Endothelial cell of umbilical vein (primary cell): Measurements from ENCODE around the gene PRKAG1. TPM values are rescaled to one million over a fixed set of nuclear protein-coding genes. Genes with fewer than 3 reads are reported as not detected.

Source experiments
- BruUV-seq: library from RNA; stranded (reverse); fragments of 400-500 nt; replicated peaks from 2 replicates; lab custom pipeline; 2021; lab: Mats Ljungman, UMichigan
- CTCF ChIA-PET: fragments of 300-600, 350-600 bp; sonication (Branson Sonifier 250); formaldehyde crosslinking; loops from one replicate; lab custom pipeline; 2021; ENCODE audit warnings: antibody characterized with exemption, inconsistent platforms; lab: Charles Lee
- POLR2A ChIA-PET: fragments of 300-600, 350-600 bp; sonication (Branson Sonifier 250); formaldehyde crosslinking; loops from one replicate; lab custom pipeline; 2021; ENCODE audit warnings: antibody characterized with exemption, inconsistent platforms; lab: Charles Lee
- DNase-seq: peaks from one replicate; pipeline ENCODE4 v3.0.0-alpha.2; 2011; ENCODE audit warnings: low read depth, low spot score
- FAIRE-seq: peaks from 2 replicates; lab custom pipeline; 2011; peaks lifted over from hg19 to GRCh38; lab: Jason Lieb, UNC
- H2AFZ ChIP-seq: 2 replicates; pipeline ENCODE4 v1.6.0; 2012; ENCODE audit warnings: low read depth, low read length, control low read depth, inconsistent platforms
- H3K27ac ChIP-seq: 2 replicates; pipeline ENCODE4 v1.5.1; 2011; ENCODE audit warnings: low read depth, mild to moderate bottlenecking, control low read depth, low read length, moderate library complexity; ENCODE audit not compliant: insufficient read depth
- H3K27me3 ChIP-seq, 2 experiments: 2 replicates each; pipeline versions ENCODE4 v1.6.0 to v1.6.1; 2011; ENCODE audit warnings: low read length in 2 of 2, mixed read lengths in 1 of 2; ENCODE audit not compliant: control insufficient read depth in 2 of 2, insufficient read depth in 2 of 2
- H3K36me3 ChIP-seq, 2 experiments: 2 replicates in 1 of 2; 3 replicates in 1 of 2; pipeline ENCODE4 v1.5.1; 2011; ENCODE audit warnings: low read length in 2 of 2, mild to moderate bottlenecking in 1 of 2, moderate library complexity in 1 of 2; ENCODE audit not compliant: control insufficient read depth in 2 of 2, insufficient read depth in 2 of 2; ENCODE audit errors: extremely low read depth in 1 of 2
- H3K4me1 ChIP-seq: 3 replicates; pipeline ENCODE4 v1.5.1; 2011; ENCODE audit warnings: mild to moderate bottlenecking, low read length; ENCODE audit not compliant: control insufficient read depth, insufficient read depth; ENCODE audit errors: extremely low read depth
- H3K4me2 ChIP-seq: 2 replicates; pipeline ENCODE4 v1.6.1; 2011; ENCODE audit warnings: low read length, control low read depth, mixed read lengths; ENCODE audit not compliant: insufficient read depth
- H3K4me3 ChIP-seq, 3 experiments: fragments of 200-600 bp in 1 of 3; sonication (generic), shearing (Covaris generic) in 1 of 3; replicated peaks in 1 of 3; 2 replicates each; pipeline ENCODE4 v1.5.1; 2011 to 2016; ENCODE audit warnings: control low read depth in 3 of 3, low read length in 3 of 3, mild to moderate bottlenecking in 2 of 3, inconsistent platforms in 1 of 3, low read depth in 1 of 3, moderate library complexity in 1 of 3; ENCODE audit not compliant: insufficient read depth in 1 of 3
- H3K79me2 ChIP-seq: 2 replicates; pipeline ENCODE4 v1.6.0; 2012; ENCODE audit warnings: low read length, inconsistent platforms; ENCODE audit not compliant: control insufficient read depth, insufficient read depth
- H3K9ac ChIP-seq: replicated peaks from 2 replicates; pipeline ENCODE3; 2011; ENCODE audit warnings: low read length, control low read depth; ENCODE audit not compliant: insufficient read depth; ENCODE audit errors: extremely low read depth
- H3K9me1 ChIP-seq: replicated peaks from 3 replicates; pipeline ENCODE4 v1.6.0; 2011; ENCODE audit warnings: mild to moderate bottlenecking, low read length; ENCODE audit not compliant: control insufficient read depth, insufficient read depth; ENCODE audit errors: extremely low read depth
- H3K9me3 ChIP-seq: replicated peaks from 2 replicates; pipeline ENCODE4 v1.5.1; 2012; ENCODE audit warnings: low read length, inconsistent platforms; ENCODE audit not compliant: control insufficient read depth, insufficient read depth
- H4K20me1 ChIP-seq: replicated peaks from 2 replicates; pipeline ENCODE3; 2011; ENCODE audit warnings: mild to moderate bottlenecking, low read length; ENCODE audit not compliant: control insufficient read depth, insufficient read depth; ENCODE audit errors: extremely low read depth
- CTCF ChIP-seq, 2 donors: IDR thresholded peaks; 1 replicate in 1 of 2; 2 replicates in 1 of 2; pipeline ENCODE4 v1.5.1; 2011; ENCODE audit warnings: low read length in 2 of 2, mild to moderate bottlenecking in 2 of 2, moderate library complexity in 2 of 2, control low read depth in 1 of 2, inconsistent platforms in 1 of 2, low read depth in 1 of 2; ENCODE audit not compliant: insufficient read depth in 1 of 2; ENCODE audit errors: extremely low read depth in 1 of 2
- EZH2 ChIP-seq: IDR thresholded peaks from 2 replicates; pipeline ENCODE4 v1.6.1; 2012; ENCODE audit warnings: borderline replicate concordance, low read depth, mild to moderate bottlenecking, moderate library complexity, low read length, inconsistent platforms; ENCODE audit not compliant: severe bottlenecking
- FOS ChIP-seq: IDR thresholded peaks from 2 replicates; pipeline ENCODE4 v1.6.1; 2011; ENCODE audit warnings: mild to moderate bottlenecking, low read length, moderate library complexity, borderline replicate concordance; ENCODE audit not compliant: insufficient read depth
- GATA2 ChIP-seq: IDR thresholded peaks from 2 replicates; pipeline ENCODE4 v1.7.0; 2011; ENCODE audit warnings: low read depth, mild to moderate bottlenecking, moderate library complexity, mixed read lengths, low read length; ENCODE audit not compliant: insufficient read length, insufficient read depth
- JUN ChIP-seq: IDR thresholded peaks from 2 replicates; pipeline ENCODE4 v1.6.1; 2011; ENCODE audit warnings: borderline replicate concordance, low read depth; ENCODE audit not compliant: insufficient read length, insufficient read depth
- MAX ChIP-seq: IDR thresholded peaks from 2 replicates; pipeline ENCODE4 v1.6.1; 2011; ENCODE audit not compliant: insufficient read depth, insufficient read length
- MYC ChIP-seq: IDR thresholded peaks from one replicate; pipeline ENCODE4 v1.6.1; 2011; ENCODE audit warnings: mild to moderate bottlenecking, low read depth, low read length
- POLR2A ChIP-seq: IDR thresholded peaks from 2 replicates; pipeline ENCODE4 v1.6.1; 2012; ENCODE audit warnings: low read depth, mild to moderate bottlenecking, control low read depth, low read length
- POLR2AphosphoS5 ChIP-seq: IDR thresholded peaks from 2 replicates; pipeline ENCODE4 v1.6.1; 2012; ENCODE audit warnings: low read depth, mild to moderate bottlenecking, control low read depth, low read length, moderate library complexity; ENCODE audit not compliant: insufficient read depth
- dilution Hi-C: fragments of 300-500 bp; cut with MboI; formaldehyde crosslinking; loops from one replicate; pipeline ENCODE4 v1.15.0; 2019; ENCODE audit warnings: low sequenced_read_pairs; ENCODE audit not compliant: extremely low pct_ligation_motif_present
- intact Hi-C: fragments of 100-400 bp; cut with micrococcal nuclease; formaldehyde crosslinking; loops from one replicate; pipeline ENCODE4 v1.10.0; 2022
- polyA plus RNA-seq, 4 experiments: library from polyadenylated mRNA; depleted of rRNA in 3 of 4; stranded (reverse) in 3 of 4; unstranded in 1 of 4; fragments of >200 nt; gene quantifications; 2 replicates each; pipeline versions ENCODE4 v1.2.1 to v1.2.3, GENCODE V29; 2011 to 2012; ENCODE audit warnings: missing spikeins in 1 of 4
- total RNA-seq: library from RNA; stranded (reverse); gene quantifications from 2 replicates; pipeline ENCODE4 v1.2.3, GENCODE V29; 2021

The PRKAG1 gene
- total and polyA plus RNA-seq, 2 donors (not counting 3 experiments of a cell fraction or from before 2014, with no cell fraction given) = 52.1 to 54.9 TPM

- Histone ChIP-seq H3K9me3 (no peaks in the 10 kb centered on the region), H3K4me2 (no peak overlapping the region), H4K20me1 (no peaks in the 10 kb centered on the region), H3K4me3 (no peak overlapping the region), H2AFZ (no peak overlapping the region), H3K4me1 (no peaks in the 10 kb centered on the region), H3K79me2 (no peaks in the 10 kb centered on the region), H3K36me3 (peaks cover 31 to 64% of the 10 kb centered on the region in 2 experiments), H3K9me1 (no peaks in the 10 kb centered on the region), H3K9ac (no peak overlapping the region), H3K27ac (no peak overlapping the region), H3K27me3 (no peaks in the 10 kb centered on the region)
- CTCF ChIA-PET = interaction anchor here (2.0 kb wide), 1 partner anchor 18 kb away, joined by 7 read pairs; no protein-coding TSS in a partner anchor
- dilution Hi-C loops = no loop called here
- no peak for FAIRE-seq
- intact Hi-C loops = no loop called here
- POLR2A ChIA-PET = no interaction called here
- no peak for DNase-seq
- no TSS peak for BruUV-seq
- no peak for TF ChIP-seq POLR2AphosphoS5
- no peak for TF ChIP-seq MAX
- TF ChIP-seq GATA2 = no peak
- no peak for TF ChIP-seq CTCF (IDR thresholded peaks at IDR 0.05; ENCODE audit: extremely low read depth in 1 of 2, insufficient read depth in 1 of 2, low read depth in 1 of 2, low read length in 2 of 2)
- TF ChIP-seq MYC = no peak
- no peak for TF ChIP-seq FOS
- no peak for TF ChIP-seq JUN
- TF ChIP-seq EZH2 = no peak
- TF ChIP-seq POLR2A = no peak
Observed at GRCh38 chr12:49025463-49025862, 6.9 kb upstream of the PRKAG1 start.
